GM12873 (cell line): Measurements from ENCODE around the gene PRSS12.

Experiments used
- CTCF ChIP-seq: IDR thresholded peaks from 2 replicates; pipeline ENCODE4 v1.5.1; 2012; ENCODE audit warnings: low read depth, mild to moderate bottlenecking, moderate library complexity, low read length, control low read depth; ENCODE audit not compliant: insufficient read depth; ENCODE audit errors: missing control alignments

Gene PRSS12

DNA sequence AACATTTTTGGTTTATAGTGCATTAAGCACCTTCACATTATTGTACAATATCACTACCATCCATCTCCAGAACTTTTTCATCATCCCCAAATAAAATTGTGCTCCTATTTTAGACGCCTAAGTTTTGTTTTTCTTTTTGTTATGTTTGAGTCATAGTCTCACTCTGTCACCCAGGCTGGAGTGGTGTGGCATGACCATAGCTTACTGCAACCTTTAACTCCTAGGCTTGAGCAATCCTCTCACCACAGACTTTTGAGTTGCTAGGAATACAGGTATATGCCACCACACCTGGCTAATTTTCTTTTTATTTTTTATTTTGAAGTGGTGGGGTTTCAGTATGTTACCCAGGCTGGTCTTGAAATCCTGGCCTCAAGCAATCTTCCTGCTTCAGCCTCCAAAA lies 33.9 kb downstream of the PRSS12 start:
- no peak for TF ChIP-seq CTCF

GRCh38 chr4:118317691-118318090 lies 35.1 kb downstream of the PRSS12 start:
- TF ChIP-seq CTCF, result no peak

GRCh38 chr4:118314221-118314620 lies 38.6 kb downstream of the PRSS12 start:
- no peak for TF ChIP-seq CTCF

DNA sequence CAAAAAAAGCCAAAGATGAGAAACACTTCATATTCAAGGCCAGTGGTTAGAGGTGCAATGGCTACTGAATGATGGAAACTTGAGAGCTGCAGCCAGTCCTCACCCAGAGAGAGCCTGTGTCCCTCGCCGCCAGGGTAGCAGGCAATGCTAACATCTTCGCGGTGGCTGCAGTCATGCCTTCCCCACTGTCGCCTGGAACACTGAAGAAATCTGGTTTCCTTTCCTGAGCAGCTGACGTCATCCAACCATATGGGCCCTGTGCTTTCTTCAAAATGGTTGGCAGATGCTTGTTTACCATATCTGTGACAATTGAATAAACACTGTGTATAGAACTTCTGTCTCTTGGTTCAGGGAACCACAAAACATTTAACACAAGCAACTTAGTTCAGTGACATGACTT lies 39.7 kb downstream of the PRSS12 start:
- no peak for TF ChIP-seq CTCF

- no peak for TF ChIP-seq CTCF
Measured at GRCh38 chr4:118308306-118309030, 44.3 kb downstream of the PRSS12 start.

GRCh38 chr4:118307643-118308042 lies 45.2 kb downstream of the PRSS12 start:
- TF ChIP-seq CTCF, result no peak

- TF ChIP-seq CTCF, result no peak
Measured at GRCh38 chr4:118296729-118297128, 56.1 kb downstream of the PRSS12 start.
